Smooth muscle cell (in vitro differentiated cells): ENCODE results near the gene ADGRL2. TPM values are rescaled to one million over a fixed set of nuclear protein-coding genes. Genes with fewer than 3 reads are reported as not detected.
"Not testable (repeated sequence)": the region's sequence is repeated elsewhere in the genome, so short reads cannot be mapped to it uniquely, and the experiment has no call there.

ENCODE experiments used
- DNase-seq: peaks from one replicate; lab custom pipeline; 2025; ENCODE audit not compliant: unreplicated experiment; lab: John Stamatoyannopoulos, UW
- H2AFZ ChIP-seq: fragments of 200-600 bp; sonication (generic); 2 replicates; pipeline ENCODE4 v1.6.0; 2016; ENCODE audit warnings: antibody characterized with exemption, low read depth, mild to moderate bottlenecking
- H3F3A ChIP-seq: fragments of 200-600 bp; sonication (generic); 2 replicates; pipeline ENCODE4 v1.6.0; 2017; ENCODE audit warnings: antibody characterized with exemption, low read depth
- H3K27ac ChIP-seq: fragments of 200-600 bp; sonication (generic); 2 replicates; pipeline ENCODE4 v1.5.1; 2016; ENCODE audit warnings: low read depth, mild to moderate bottlenecking
- H3K27me3 ChIP-seq: fragments of 200-600 bp; sonication (generic); 2 replicates; pipeline ENCODE4 v1.6.1; 2016; ENCODE audit warnings: low read depth, mild to moderate bottlenecking
- H3K36me3 ChIP-seq: fragments of 200-600 bp; sonication (generic); 2 replicates; pipeline ENCODE4 v1.5.1; 2016; ENCODE audit warnings: low read depth
- H3K4me1 ChIP-seq: fragments of 200-600 bp; sonication (generic); 2 replicates; pipeline ENCODE4 v1.5.1; 2016; ENCODE audit warnings: low read depth
- H3K4me2 ChIP-seq: fragments of 200-600 bp; sonication (generic); 2 replicates; pipeline ENCODE4 v1.6.0; 2016; ENCODE audit warnings: mild to moderate bottlenecking
- H3K4me3 ChIP-seq: fragments of 200-600 bp; sonication (generic); 2 replicates; pipeline ENCODE4 v1.5.1; 2016; ENCODE audit warnings: mild to moderate bottlenecking
- H3K79me2 ChIP-seq: fragments of 200-600 bp; sonication (generic); 2 replicates; pipeline ENCODE4 v1.6.0; 2016; ENCODE audit warnings: low read depth, mild to moderate bottlenecking
- H3K9ac ChIP-seq: fragments of 200-600 bp; sonication (generic); 2 replicates; pipeline ENCODE4 v1.6.0; 2016; ENCODE audit warnings: low read depth
- H3K9me3 ChIP-seq: fragments of 200-600 bp; sonication (generic); replicated peaks from 2 replicates; pipeline ENCODE4 v1.5.1; 2016; ENCODE audit warnings: low read depth
- H4K20me1 ChIP-seq: fragments of 200-600 bp; sonication (generic); 2 replicates; pipeline ENCODE4 v1.6.0; 2016; ENCODE audit warnings: low read depth
- WGBS: methylation state at CpG from one replicate; pipeline ENCODE4 v1.1.7; 2016; ENCODE audit warnings: low lambda C conversion rate; 5-methylcytosine and 5-hydroxymethylcytosine counted together
- polyA plus RNA-seq: library from polyadenylated mRNA; unstranded; fragments of >200 nt; fragmentation: Nextera tagmentation; extraction: Ambion mirVana; gene quantifications from 2 replicates; pipeline ENCODE4 v1.2.1, GENCODE V29; 2016
- total RNA-seq: library from RNA; depleted of rRNA; stranded (reverse); fragments of >200 nt; gene quantifications from 2 replicates; pipeline ENCODE4 v1.2.3, GENCODE V29; 2014
- TF ChIP-seq, protein P1 (sequence below): fragments of 200-600 bp; sonication (generic); IDR thresholded peaks from 2 replicates; pipeline ENCODE4 v1.5.1; 2017; ENCODE audit warnings: borderline replicate concordance, mild to moderate bottlenecking, antibody characterized with exemption; ENCODE audit not compliant: insufficient read depth, poor library complexity, severe bottlenecking

ADGRL2 gene
- total and polyA plus RNA-seq, 2 experiments from 2014 or later, result 25.1 to 119 TPM

DNA sequence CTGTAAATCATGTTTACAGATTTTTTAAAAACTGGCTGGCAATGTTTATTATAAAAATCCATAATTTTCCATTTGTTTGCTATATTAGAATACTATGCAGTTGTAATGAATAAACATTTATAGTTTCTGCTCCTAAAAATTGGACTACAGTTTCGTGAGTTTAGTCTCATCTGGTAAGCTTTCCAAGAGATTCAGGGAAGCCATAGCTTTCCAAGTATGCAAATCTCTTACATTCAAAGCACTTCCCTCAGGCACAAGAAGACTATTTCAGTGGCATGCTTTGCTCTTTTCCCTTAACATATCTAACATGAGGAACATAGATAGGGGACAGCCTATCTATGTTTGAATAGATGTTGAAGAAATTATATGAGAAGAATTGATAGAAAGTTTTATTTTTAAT is 77.2 kb downstream of the ADGRL2 start:
- no peak overlapping the region for H2AFZ ChIP-seq
- H3K4me1 ChIP-seq, result peaks cover 44% of the 10 kb centered on the region
- H3F3A ChIP-seq, result no peaks in the 10 kb centered on the region
- DNase-seq, result no peak
- H3K27ac ChIP-seq, result peak overlapping the region; percentile 39
- 95% methylated on average over 1 of the region's 1 CpG for WGBS
- H3K27me3 ChIP-seq, result no peaks in the 10 kb centered on the region
- TF ChIP-seq, protein P1, sequence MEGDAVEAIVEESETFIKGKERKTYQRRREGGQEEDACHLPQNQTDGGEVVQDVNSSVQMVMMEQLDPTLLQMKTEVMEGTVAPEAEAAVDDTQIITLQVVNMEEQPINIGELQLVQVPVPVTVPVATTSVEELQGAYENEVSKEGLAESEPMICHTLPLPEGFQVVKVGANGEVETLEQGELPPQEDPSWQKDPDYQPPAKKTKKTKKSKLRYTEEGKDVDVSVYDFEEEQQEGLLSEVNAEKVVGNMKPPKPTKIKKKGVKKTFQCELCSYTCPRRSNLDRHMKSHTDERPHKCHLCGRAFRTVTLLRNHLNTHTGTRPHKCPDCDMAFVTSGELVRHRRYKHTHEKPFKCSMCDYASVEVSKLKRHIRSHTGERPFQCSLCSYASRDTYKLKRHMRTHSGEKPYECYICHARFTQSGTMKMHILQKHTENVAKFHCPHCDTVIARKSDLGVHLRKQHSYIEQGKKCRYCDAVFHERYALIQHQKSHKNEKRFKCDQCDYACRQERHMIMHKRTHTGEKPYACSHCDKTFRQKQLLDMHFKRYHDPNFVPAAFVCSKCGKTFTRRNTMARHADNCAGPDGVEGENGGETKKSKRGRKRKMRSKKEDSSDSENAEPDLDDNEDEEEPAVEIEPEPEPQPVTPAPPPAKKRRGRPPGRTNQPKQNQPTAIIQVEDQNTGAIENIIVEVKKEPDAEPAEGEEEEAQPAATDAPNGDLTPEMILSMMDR, result no peak
- no peaks in the 10 kb centered on the region for H3K36me3 ChIP-seq
- peaks cover 94% of the 10 kb centered on the region for H3K79me2 ChIP-seq
- peak overlapping the region; percentile 2 for H3K4me2 ChIP-seq
- H3K9me3 ChIP-seq, result no peaks in the 10 kb centered on the region
- no peak overlapping the region for H3K9ac ChIP-seq
- no peak overlapping the region for H3K4me3 ChIP-seq
- H4K20me1 ChIP-seq, result peaks cover 76% of the 10 kb centered on the region

DNA sequence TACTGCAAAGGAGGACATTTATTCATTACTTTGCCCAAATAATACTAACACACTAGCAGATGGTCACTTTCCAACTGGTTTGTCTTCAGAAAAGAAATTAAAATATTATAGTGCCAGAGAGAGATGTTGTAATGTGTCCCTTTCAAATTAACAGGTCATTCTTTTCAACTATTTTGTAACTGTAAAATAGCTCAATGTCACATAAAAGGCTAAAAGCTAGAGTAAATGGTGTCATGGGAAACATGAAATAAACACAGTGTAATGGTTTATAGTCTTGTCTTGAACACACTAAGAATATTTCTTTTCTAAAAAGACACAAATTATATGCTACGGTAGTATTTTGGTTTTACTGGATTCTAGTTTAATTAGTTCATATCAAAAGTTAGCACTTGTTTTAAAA is 77.8 kb downstream of the ADGRL2 start:
- Histone ChIP-seq H3K79me2 (peaks cover 94% of the 10 kb centered on the region), H2AFZ (no peak overlapping the region), H3K4me3 (no peak overlapping the region), H3K27me3 (no peaks in the 10 kb centered on the region), H4K20me1 (peaks cover 75% of the 10 kb centered on the region), H3K4me2 (no peak overlapping the region), H3F3A (no peaks in the 10 kb centered on the region), H3K27ac (no peak overlapping the region), H3K9ac (no peak overlapping the region), H3K9me3 (no peaks in the 10 kb centered on the region), H3K36me3 (no peaks in the 10 kb centered on the region), H3K4me1 (peaks cover 40% of the 10 kb centered on the region)
- DNase-seq, result no peak
- WGBS, result 94% methylated on average over 1 of the region's 1 CpG
- TF ChIP-seq, protein P1, result no peak

DNA sequence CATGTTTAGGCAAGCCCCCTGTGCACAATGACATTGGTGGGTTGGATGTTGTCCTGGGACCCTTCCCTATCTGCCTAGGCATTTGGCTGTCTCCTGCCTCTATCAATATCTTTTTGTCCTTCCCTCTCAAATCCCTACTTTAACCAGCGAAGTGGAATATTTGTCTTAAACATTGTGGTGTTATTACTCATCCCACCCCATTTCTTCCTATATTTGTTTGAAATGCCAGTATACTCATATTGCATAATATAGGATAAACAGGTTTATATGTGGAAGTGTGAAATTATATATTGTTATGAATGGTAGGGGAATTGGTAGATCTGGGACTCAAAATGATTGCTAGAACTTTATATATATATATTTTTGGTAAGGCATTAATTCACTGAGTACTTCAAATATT is 80.0 kb downstream of the ADGRL2 start:
- DNase-seq, result no peak
- Histone ChIP-seq H3K4me1 (peaks cover 40% of the 10 kb centered on the region), H4K20me1 (peaks cover 61% of the 10 kb centered on the region), H3K79me2 (peaks cover 91% of the 10 kb centered on the region), H3K27me3 (no peaks in the 10 kb centered on the region), H3K4me2 (no peak overlapping the region), H3K27ac (no peak overlapping the region), H3F3A (no peaks in the 10 kb centered on the region), H2AFZ (no peak overlapping the region), H3K9ac (no peak overlapping the region), H3K9me3 (no peaks in the 10 kb centered on the region), H3K4me3 (no peak overlapping the region), H3K36me3 (no peaks in the 10 kb centered on the region)
- TF ChIP-seq, protein P1, result no peak
- 52% methylated on average over 1 of the region's 1 CpG for WGBS

DNA sequence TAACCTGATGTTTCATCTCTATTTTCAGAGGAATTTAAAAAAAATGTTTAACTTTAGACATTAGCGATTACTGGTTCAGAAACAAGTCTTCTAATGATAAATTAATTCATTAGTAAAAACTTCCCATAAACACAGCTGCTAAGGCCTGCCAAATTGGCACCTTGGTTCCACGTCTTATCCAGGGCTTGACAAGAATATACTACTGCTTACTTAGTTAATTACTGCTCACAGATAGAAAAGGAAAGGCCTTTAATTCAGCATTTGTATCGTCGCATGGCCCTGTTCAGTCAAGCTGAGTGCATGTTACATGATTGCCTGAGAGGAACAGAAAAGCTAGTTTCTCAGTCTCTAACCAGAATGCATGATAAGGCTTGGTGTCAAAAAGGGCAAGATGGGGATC is 84.6 kb downstream of the ADGRL2 start:
- H3F3A ChIP-seq, result no peaks in the 10 kb centered on the region
- H3K27me3 ChIP-seq, result no peaks in the 10 kb centered on the region
- H4K20me1 ChIP-seq, result peaks cover 36% of the 10 kb centered on the region
- H3K27ac ChIP-seq, result no peak overlapping the region
- H3K79me2 ChIP-seq, result peaks cover 91% of the 10 kb centered on the region
- no peak overlapping the region for H3K4me3 ChIP-seq
- TF ChIP-seq, protein P1, result no peak
- WGBS, result 89% methylated on average over 4 of the region's 4 CpGs
- H3K36me3 ChIP-seq, result no peaks in the 10 kb centered on the region
- H3K9ac ChIP-seq, result no peak overlapping the region
- H3K4me1 ChIP-seq, result peaks cover 15% of the 10 kb centered on the region
- no peak overlapping the region for H2AFZ ChIP-seq
- DNase-seq, result no peak
- H3K4me2 ChIP-seq, result no peak overlapping the region
- H3K9me3 ChIP-seq, result no peaks in the 10 kb centered on the region

DNA sequence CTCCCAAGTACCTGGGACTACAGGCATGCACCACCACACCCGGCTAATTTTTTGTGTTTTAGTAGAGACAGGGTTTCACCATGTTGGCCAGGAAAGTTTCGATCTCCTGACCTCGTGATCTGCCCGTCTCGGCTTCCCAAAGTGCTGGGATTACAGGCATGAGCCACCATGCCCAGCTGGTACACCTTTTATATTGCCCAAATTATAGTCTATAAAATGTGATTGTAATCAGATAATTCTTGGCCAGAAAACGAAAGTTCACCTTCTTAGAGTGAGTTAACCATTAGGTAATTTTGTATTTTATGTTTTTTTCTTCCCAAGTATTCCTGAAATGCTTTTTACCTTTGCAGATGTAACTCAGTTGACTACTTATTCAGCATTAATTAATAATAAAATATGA is 85.6 kb downstream of the ADGRL2 start:
- not testable (repeated sequence) for H3K9ac ChIP-seq, H3K36me3 ChIP-seq, H2AFZ ChIP-seq, H3F3A ChIP-seq, H3K27me3 ChIP-seq, H3K4me3 ChIP-seq, DNase-seq, H3K4me2 ChIP-seq, H3K9me3 ChIP-seq
- peaks cover 36% of the 10 kb centered on the region for H4K20me1 ChIP-seq
- peak overlapping the region; percentile 35 for H3K27ac ChIP-seq
- peaks cover 95% of the 10 kb centered on the region for H3K79me2 ChIP-seq
- peaks cover 11% of the 10 kb centered on the region for H3K4me1 ChIP-seq
- 95% methylated on average over 6 of the region's 6 CpGs for WGBS
